Heart right ventricle (tissue), 16 donors: Measurements from ENCODE around the gene RHCG. TPM values are rescaled to one million over a fixed set of nuclear protein-coding genes. Genes with fewer than 3 reads are reported as not detected.

Experiments used
- ATAC-seq, 8 donors: fragments of 200-7000 bp; cut with Tn5 transposase; one replicate each; pipeline ENCODE4 v1.9.1; 2020; ENCODE audit warnings: mild to moderate bottlenecking in 8 of 8, moderate library complexity in 8 of 8, moderate number of reproducible peaks in 1 of 8
- DNase-seq, 2 donors: peaks; one replicate each; pipeline ENCODE4 v3.0.0-alpha.2; 2020
- H3K27ac ChIP-seq, 10 donors: fragments of 200-600 bp; sonication (generic) in 2 of 10; one replicate each; pipeline versions ENCODE4 v1.5.0 to v1.8.0; 2020 to 2022; ENCODE audit warnings: mild to moderate bottlenecking in 3 of 10
- H3K27me3 ChIP-seq, 7 donors: fragments of 200-600 bp; one replicate each; pipeline ENCODE4 v1.8.0; 2021 to 2022; ENCODE audit warnings: mild to moderate bottlenecking in 2 of 7
- H3K36me3 ChIP-seq, 9 donors: fragments of 200-600 bp; sonication (generic) in 1 of 9; one replicate each; pipeline versions ENCODE4 v1.5.0 to v1.8.0; 2020 to 2022; ENCODE audit warnings: mild to moderate bottlenecking in 2 of 9
- H3K4me1 ChIP-seq, 9 donors: fragments of 200-600 bp; sonication (generic) in 1 of 9; one replicate each; pipeline versions ENCODE4 v1.5.0 to v1.8.0; 2020 to 2022; ENCODE audit warnings: mild to moderate bottlenecking in 4 of 9
- H3K4me3 ChIP-seq, 10 donors: fragments of 200-600 bp; sonication (generic) in 2 of 10; one replicate each; pipeline versions ENCODE4 v1.5.0 to v1.8.0; 2020 to 2022; ENCODE audit warnings: mild to moderate bottlenecking in 7 of 10, moderate library complexity in 2 of 10
- H3K9me3 ChIP-seq, 11 donors: fragments of 200-600 bp in 10 of 11; sonication (generic) in 2 of 11; one replicate each; pipeline versions ENCODE4 v1.5.0 to v1.8.0; 2013 to 2022; ENCODE audit warnings: mild to moderate bottlenecking in 2 of 11, control low read depth in 1 of 11, moderate library complexity in 1 of 11
- WGBS, 2 donors: extraction: QIAGEN DNeasy Blood & Tissue Kit; methylation state at CpG; one replicate each; pipeline ENCODE4 v1.1.7; 2013; ENCODE audit warnings: inconsistent platforms in 1 of 2; 5-methylcytosine and 5-hydroxymethylcytosine counted together
- intact Hi-C, 10 donors: fragments of 100-400 bp; cut with DNase I; formaldehyde crosslinking; loops; one replicate each; pipeline versions ENCODE4 v1.11.1 to v1.14.2; 2022
- polyA plus RNA-seq, 2 donors: library from polyadenylated mRNA; stranded (reverse); fragments of 200-250 nt; gene quantifications; one replicate each; pipeline ENCODE4 v1.2.3, GENCODE V29; 2013
- total RNA-seq, 10 donors: library from RNA; stranded (reverse); fragmentation: NEBNext Ultra II Directional in 3 of 10; extraction: Animal tissue kit (Norgen Biotek cat#: 25700) in 3 of 10; gene quantifications; one replicate each; pipeline versions ENCODE4 v1.2.1 to v1.2.4, GENCODE V29; 2021 to 2023
- TF ChIP-seq, protein P1 (sequence below), 9 donors: fragments of 200-600 bp; sonication (generic) in 2 of 9; IDR thresholded peaks; one replicate each; pipeline versions ENCODE4 v1.5.0 to v1.8.0; 2021 to 2022; ENCODE audit warnings: antibody characterized with exemption in 9 of 9, mild to moderate bottlenecking in 5 of 9, moderate library complexity in 1 of 9
- donor health status: Arrhythmogenic right ventricular cardiomyopathy.
- donor health status: ischemic (EF 13 %, LVEDD 7.1; RV severe dilation, severe dysfunction).
- donor health status: healthy with polysubstance abuse.
- donor health status: DM: no; HTN: yes; CAD: no.
- donor health status: DM: no; HTN: no; CAD: no.
- donor health status: ischemic (EF 25% LVEDD 6.9; RV normal size, moderate dysfunction).
- donor health status: ischemic (EF 25% LVEDD 5.7; RV mildly dilated, moderate dysfunction).
- donor health status: healthy.
- donor health status: DM: yes; HTN: yes; CAD: no.
- donor health status: Ischemic cardiomyopathy.
- donor health status: ischemic (EF 35%, LVEDD 5.7; RV mildly dilated, moderate dysfunction).
- donor health status: nonischemic (EF 11% LVEDD 7.7; RV severe dilation, severe dysfunction).
- donor health status: DM: yes; HTN: yes; CAD: no.
- donor health status: PGD.
- donor health status: ischemic (EF 29% LVEDD 5.4; RV normal size, mild dysfunction).
- donor health status: nonischemic (EF 23%, LVEDD 6.1; RV moderate dilation, normal function).

The RHCG gene
- total and polyA plus RNA-seq, 12 donors: 0.32 to 1.9 (median 0.83) TPM; not detected in 6

DNA sequence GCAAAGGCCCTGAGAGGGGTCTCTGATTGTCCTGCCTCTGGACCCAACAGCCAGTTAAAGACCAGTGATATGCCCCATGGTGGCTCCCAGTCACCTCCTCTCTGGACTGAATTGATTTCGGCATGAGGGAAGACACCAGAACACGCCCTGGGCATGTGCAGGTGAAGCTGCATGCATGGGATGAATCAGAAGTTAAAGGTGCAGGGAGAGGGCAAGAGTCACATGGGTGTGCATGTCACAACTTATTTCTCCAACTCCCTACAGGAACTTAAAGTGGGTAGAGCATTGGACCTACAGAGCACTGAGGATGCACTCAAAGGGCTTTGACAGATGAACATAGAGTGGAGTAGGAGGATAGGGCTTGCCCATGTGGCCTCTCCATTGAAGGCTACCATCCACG, 16.9 kb upstream of the RHCG start:
- WGBS, 2 donors: 55 to 79% methylated on average over 3 of the region's 3 CpGs
- H3K27me3 ChIP-seq: peaks cover 0 to 33% (median 14%) of the 10 kb centered on the region in 7 donors
- no peak overlapping the region for H3K4me3 ChIP-seq
- TF ChIP-seq, protein P1, sequence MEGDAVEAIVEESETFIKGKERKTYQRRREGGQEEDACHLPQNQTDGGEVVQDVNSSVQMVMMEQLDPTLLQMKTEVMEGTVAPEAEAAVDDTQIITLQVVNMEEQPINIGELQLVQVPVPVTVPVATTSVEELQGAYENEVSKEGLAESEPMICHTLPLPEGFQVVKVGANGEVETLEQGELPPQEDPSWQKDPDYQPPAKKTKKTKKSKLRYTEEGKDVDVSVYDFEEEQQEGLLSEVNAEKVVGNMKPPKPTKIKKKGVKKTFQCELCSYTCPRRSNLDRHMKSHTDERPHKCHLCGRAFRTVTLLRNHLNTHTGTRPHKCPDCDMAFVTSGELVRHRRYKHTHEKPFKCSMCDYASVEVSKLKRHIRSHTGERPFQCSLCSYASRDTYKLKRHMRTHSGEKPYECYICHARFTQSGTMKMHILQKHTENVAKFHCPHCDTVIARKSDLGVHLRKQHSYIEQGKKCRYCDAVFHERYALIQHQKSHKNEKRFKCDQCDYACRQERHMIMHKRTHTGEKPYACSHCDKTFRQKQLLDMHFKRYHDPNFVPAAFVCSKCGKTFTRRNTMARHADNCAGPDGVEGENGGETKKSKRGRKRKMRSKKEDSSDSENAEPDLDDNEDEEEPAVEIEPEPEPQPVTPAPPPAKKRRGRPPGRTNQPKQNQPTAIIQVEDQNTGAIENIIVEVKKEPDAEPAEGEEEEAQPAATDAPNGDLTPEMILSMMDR (IDR thresholded peaks at IDR 0.05): no peak
- ATAC-seq (no peak), DNase-seq (no peak)
- no peaks in the 10 kb centered on the region for H3K4me1 ChIP-seq
- H3K27ac ChIP-seq: no peak overlapping the region
- H3K36me3 ChIP-seq: no peaks in the 10 kb centered on the region
- intact Hi-C loops: no loop called here
- H3K9me3 ChIP-seq: peaks cover 0 to 3% (median 0%) of the 10 kb centered on the region in 11 donors

GRCh38 chr15:89512631-89513030, 16.2 kb upstream of the RHCG start:
- Histone ChIP-seq H3K9me3 (no peaks in the 10 kb centered on the region), H3K27ac (no peak overlapping the region), H3K36me3 (no peaks in the 10 kb centered on the region), H3K4me1 (no peaks in the 10 kb centered on the region), H3K27me3 (peaks cover 0 to 33% (median 14%) of the 10 kb centered on the region in 7 donors), H3K4me3 (no peak overlapping the region)
- 63 to 65% methylated on average over 4 of the region's 4 CpGs for WGBS, 2 donors
- TF ChIP-seq, protein P1 (IDR thresholded peaks at IDR 0.05): no peak
- intact Hi-C loops: no loop called here
- DNase-seq (no peak), ATAC-seq (no peak)

DNA sequence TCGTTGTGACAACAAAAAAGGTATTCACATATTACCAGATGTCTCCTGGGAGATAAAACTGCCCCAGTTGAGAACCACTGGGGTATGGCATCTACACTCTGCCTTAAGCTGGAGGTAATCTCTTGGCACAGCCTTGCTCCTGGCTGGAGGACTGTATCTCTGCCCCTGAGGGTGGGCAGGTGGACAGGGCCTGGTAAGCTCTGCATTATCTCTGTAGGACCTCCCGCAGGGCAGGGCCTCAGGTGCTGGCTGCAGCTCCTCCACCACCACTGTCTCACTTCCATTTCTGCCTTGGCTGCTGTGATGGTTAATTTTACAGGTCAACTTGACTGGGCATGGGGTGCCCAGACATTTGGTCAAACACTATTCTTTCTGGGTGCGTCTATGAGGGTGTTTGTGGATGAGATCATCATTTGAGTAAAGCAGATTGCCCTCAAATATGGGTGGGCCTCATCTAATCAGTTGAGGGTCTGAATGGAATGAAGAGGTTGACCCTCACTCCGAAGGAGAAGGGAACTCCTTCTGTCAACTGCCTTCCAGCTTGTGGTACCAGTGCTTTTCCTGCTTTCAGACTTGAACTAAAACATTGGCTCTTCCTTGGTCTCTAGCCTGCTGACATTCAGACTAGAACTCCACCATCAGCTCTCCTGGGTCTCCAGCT, 9.8 kb upstream of the RHCG start:
- intact Hi-C loops: no loop called here
- peaks cover 0 to 23% (median 9%) of the 10 kb centered on the region in 7 donors for H3K27me3 ChIP-seq
- DNase-seq (no peak), ATAC-seq (no peak)
- H3K9me3 ChIP-seq: no peaks in the 10 kb centered on the region
- H3K4me1 ChIP-seq: no peaks in the 10 kb centered on the region
- TF ChIP-seq, protein P1 (IDR thresholded peaks at IDR 0.05): no peak
- no peak overlapping the region for H3K4me3 ChIP-seq
- 71 to 85% methylated on average over 4 of the region's 4 CpGs for WGBS, 2 donors
- no peak overlapping the region for H3K27ac ChIP-seq
- H3K36me3 ChIP-seq: no peaks in the 10 kb centered on the region

- Histone ChIP-seq H3K4me1 (no peaks in the 10 kb centered on the region), H3K27me3 (peaks cover 0 to 31% (median 14%) of the 10 kb centered on the region in 7 donors), H3K36me3 (no peaks in the 10 kb centered on the region), H3K4me3 (no peak overlapping the region), H3K27ac (no peak overlapping the region), H3K9me3 (no peaks in the 10 kb centered on the region)
- intact Hi-C loops: no loop called here
- WGBS, 2 donors: 66 to 70% methylated on average over 4 of the region's 4 CpGs
- ATAC-seq (no peak), DNase-seq (no peak)
- TF ChIP-seq, protein P1 (IDR thresholded peaks at IDR 0.05): no peak
Measured at GRCh38 chr15:89504166-89504565, 7.8 kb upstream of the RHCG start.
